ENCODE results near the gene PIAS4. TPM values are rescaled to one million over a fixed set of nuclear protein-coding genes. Genes with fewer than 3 reads are reported as not detected.

PIAS4 gene
- total RNA-seq, 1 experiment from 2014 or later: 33.9 TPM

- no peak for DNase-seq (ENCODE audit: low spot score)
Observed at GRCh38 chr19:4075373-4075772, 67.8 kb downstream of the PIAS4 start.

DNA sequence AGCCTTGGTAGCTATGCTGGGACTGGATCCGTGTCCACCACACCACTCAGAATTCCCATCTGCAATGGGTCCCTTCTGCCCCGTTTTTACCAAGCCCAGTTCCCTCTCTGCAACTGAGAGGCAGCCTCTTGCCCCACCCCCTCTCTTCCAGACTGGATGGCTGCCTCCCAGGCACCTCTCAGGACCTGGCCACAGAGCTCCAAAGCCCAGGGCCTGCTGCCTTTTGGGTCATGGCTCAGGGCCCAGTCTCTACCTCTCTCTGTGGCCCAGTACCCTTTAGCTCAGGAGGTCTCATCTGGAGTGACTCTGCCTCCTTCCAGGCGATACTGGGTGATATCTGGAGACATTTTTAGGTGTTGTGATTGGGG, 69.5 kb downstream of the PIAS4 start:
- DNase-seq (ENCODE audit: low spot score): no peak

DNA sequence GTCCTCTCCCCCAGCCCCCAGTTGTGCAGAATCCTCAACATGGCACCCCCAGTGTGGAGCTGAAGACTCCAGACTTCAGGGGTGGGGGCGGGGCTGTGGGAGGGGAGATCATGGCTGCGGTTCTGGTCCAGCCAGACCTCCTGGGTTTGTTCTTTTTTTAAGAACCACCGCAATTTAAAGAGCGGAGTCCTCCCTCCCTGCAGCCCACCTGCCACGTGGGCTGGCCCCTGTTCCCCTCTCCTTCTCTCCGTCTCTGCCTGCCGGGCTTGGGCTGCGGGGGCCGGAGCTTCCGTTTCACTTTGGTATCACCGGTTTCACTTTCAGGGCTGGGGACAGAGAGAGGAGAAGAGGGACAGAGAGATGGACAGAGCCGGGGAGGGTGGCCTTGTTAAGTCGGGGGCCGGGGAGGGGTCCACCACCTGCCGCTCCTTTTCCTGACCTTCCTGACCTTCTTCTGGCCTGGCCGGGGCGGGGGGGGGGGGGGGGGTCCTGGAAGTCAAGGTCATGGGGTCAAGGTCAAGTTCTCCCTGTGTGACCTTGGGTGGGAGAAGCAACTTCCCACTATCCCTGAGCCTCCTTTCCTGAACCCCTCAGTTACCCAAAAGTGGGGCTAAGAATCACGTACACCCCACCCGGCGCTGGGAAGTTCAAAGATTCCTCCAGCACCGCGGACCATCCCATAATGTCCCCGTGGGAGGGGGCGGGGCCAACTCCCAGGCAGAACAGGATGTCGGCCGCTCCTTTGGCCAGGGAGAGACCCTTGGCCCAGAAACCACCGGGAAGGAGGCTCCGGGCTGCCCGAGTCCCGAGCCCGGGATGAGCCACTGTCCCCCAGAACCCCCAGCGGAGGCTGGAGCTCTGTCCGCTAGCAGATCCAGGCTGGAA, 70.5 kb downstream of the PIAS4 start:
- DNase-seq (ENCODE audit: low spot score): no peak

GRCh38 chr19:4080473-4080872, 72.9 kb downstream of the PIAS4 start:
- DNase-seq (ENCODE audit: low spot score): no peak

DNA sequence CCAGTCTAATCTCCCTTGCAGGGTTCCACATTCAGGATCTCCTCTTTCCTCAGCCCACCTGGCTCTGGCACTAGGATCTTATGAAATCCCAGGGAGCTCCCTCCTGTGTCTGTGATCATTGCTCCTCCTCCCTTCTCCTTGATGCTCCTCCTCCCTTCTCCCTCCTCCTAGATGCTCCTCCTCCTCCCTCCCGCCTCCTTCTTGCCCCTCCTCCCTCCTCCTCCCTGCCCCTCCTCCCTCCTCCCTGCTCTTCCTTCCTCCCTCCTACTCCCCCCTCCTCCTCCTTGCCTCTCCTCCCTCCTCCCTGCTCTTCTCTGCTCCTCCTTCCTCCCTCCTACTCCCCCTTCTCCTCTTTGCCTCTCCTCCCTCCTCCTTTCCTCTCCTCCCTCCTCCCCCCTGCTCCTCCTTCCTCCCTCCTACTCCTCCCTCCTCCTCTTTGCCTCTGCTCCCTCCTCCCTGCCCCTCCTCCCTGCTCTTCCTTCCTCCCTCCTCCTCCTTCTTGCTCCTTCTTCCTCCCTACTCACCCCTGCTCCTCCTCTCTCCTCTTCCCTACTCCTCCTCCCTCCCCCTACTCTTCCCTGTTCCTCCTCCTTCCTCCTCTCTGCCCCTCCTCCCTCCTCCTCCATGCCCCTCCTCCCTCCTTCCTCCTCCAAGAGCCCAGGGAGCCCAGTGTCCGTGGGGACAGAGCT, 74.0 kb downstream of the PIAS4 start:
- DNase-seq (ENCODE audit: low spot score): no peak

- DNase-seq (ENCODE audit: low spot score): no peak
Observed at GRCh38 chr19:4082172-4082571, 74.6 kb downstream of the PIAS4 start.

GRCh38 chr19:4083677-4084546, 76.4 kb downstream of the PIAS4 start:
- DNase-seq (ENCODE audit: low spot score): no peak

- DNase-seq (ENCODE audit: low spot score): no peak
Observed at GRCh38 chr19:4084547-4084877, 77.0 kb downstream of the PIAS4 start.

DNA sequence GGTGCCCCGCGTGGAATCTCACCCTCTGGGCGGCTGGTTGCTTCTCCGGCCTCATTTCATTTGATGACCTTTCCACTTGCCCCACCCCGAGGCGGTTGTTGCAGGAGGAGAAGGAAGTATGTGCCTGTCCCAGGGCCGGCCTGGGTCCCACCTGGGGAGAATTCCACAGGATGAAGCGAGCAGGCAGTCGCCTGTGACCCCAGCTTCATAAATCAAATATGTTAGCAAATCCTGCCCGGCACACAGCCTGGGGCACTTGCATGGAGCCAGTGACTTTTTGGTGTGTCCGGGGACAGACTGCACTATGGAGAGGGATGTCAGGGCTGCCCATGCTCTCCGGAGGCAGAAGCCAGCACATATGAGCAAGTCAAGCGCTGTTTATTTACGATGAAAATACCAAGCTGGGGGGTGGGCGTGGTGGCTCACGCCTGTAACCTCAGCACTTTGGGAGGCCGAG, 78.9 kb downstream of the PIAS4 start:
- no peak for DNase-seq (ENCODE audit: low spot score)

GRCh38 chr19:4087787-4088679, 80.5 kb downstream of the PIAS4 start:
- no peak for DNase-seq (ENCODE audit: low spot score)

- DNase-seq (ENCODE audit: low spot score): no peak
Observed at GRCh38 chr19:4088975-4089374, 81.4 kb downstream of the PIAS4 start.

Other genes starting within 250 kb of the PIAS4 start
- 22.2 and 28.7 TPM in 2 replicates for gene APBA3, start 246.0 kb upstream of the PIAS4 start, total RNA-seq (2014; rRNA removed; shearing (Covaris generic))
- gene MRPL54, start 245.1 kb upstream of the PIAS4 start, total RNA-seq (2014; rRNA removed; shearing (Covaris generic)): 74.4 and 95.3 TPM in 2 replicates
- gene RAX2, start 235.5 kb upstream of the PIAS4 start, total RNA-seq (2014; rRNA removed; shearing (Covaris generic)): not detected in 2 replicates
- gene MATK, start 221.4 kb upstream of the PIAS4 start, total RNA-seq (2014; rRNA removed; shearing (Covaris generic)): 0.05 and 0.78 TPM in 2 replicates
- not detected in 2 replicates for gene ZFR2, start 138.7 kb upstream of the PIAS4 start, total RNA-seq (2014; rRNA removed; shearing (Covaris generic))
- not detected in 2 replicates for gene ATCAY, start 127.1 kb upstream of the PIAS4 start, total RNA-seq (2014; rRNA removed; shearing (Covaris generic))
- not detected in 2 replicates for gene NMRK2, start 74.7 kb upstream of the PIAS4 start, total RNA-seq (2014; rRNA removed; shearing (Covaris generic))
- gene DAPK3, start 36.6 kb upstream of the PIAS4 start, total RNA-seq (2014; rRNA removed; shearing (Covaris generic)): 65.9 and 140 TPM in 2 replicates
- 1,286 and 1,342 TPM in 2 replicates for gene EEF2, start 22.3 kb upstream of the PIAS4 start, total RNA-seq (2014; rRNA removed; shearing (Covaris generic))
- gene ZBTB7A, start 59.2 kb downstream of the PIAS4 start, total RNA-seq (2014; rRNA removed; shearing (Covaris generic)): 15.8 and 16.4 TPM in 2 replicates
- gene MAP2K2, start 116.4 kb downstream of the PIAS4 start, total RNA-seq (2014; rRNA removed; shearing (Covaris generic)): 203 and 204 TPM in 2 replicates
- gene CREB3L3, start 145.9 kb downstream of the PIAS4 start, total RNA-seq (2014; rRNA removed; shearing (Covaris generic)): not detected in 2 replicates
- gene SIRT6, start 174.8 kb downstream of the PIAS4 start, total RNA-seq (2014; rRNA removed; shearing (Covaris generic)): 32.6 and 35.5 TPM in 2 replicates
- 0.41 and 0.53 TPM in 2 replicates for gene ANKRD24, start 175.0 kb downstream of the PIAS4 start, total RNA-seq (2014; rRNA removed; shearing (Covaris generic))
- 6.4 and 8.1 TPM in 2 replicates for gene EBI3, start 221.8 kb downstream of the PIAS4 start, total RNA-seq (2014; rRNA removed; shearing (Covaris generic))
- 39.6 and 42.4 TPM in 2 replicates for gene YJU2, start 239.3 kb downstream of the PIAS4 start, total RNA-seq (2014; rRNA removed; shearing (Covaris generic))